ENCODE measurements around the gene EMP1. TPM values are rescaled to one million over a fixed set of nuclear protein-coding genes. Genes with fewer than 3 reads are reported as not detected.

EMP1 gene
- total RNA-seq, 1 experiment from 2014 or later: 18.6 TPM

- TF ChIP-seq POLR2AphosphoS5 (IDR thresholded peaks at IDR 0.05; ENCODE audit: low read depth, low read length): no peak
- TF ChIP-seq TCF7L2 (IDR thresholded peaks at IDR 0.05; ENCODE audit: low read depth, low read length): no peak
- no peak for TF ChIP-seq CTCF (IDR thresholded peaks at IDR 0.05)
- TF ChIP-seq SIN3A (IDR thresholded peaks at IDR 0.05; ENCODE audit: borderline replicate concordance, insufficient read depth, low read depth, low read length): no peak
- TF ChIP-seq, protein P1, sequence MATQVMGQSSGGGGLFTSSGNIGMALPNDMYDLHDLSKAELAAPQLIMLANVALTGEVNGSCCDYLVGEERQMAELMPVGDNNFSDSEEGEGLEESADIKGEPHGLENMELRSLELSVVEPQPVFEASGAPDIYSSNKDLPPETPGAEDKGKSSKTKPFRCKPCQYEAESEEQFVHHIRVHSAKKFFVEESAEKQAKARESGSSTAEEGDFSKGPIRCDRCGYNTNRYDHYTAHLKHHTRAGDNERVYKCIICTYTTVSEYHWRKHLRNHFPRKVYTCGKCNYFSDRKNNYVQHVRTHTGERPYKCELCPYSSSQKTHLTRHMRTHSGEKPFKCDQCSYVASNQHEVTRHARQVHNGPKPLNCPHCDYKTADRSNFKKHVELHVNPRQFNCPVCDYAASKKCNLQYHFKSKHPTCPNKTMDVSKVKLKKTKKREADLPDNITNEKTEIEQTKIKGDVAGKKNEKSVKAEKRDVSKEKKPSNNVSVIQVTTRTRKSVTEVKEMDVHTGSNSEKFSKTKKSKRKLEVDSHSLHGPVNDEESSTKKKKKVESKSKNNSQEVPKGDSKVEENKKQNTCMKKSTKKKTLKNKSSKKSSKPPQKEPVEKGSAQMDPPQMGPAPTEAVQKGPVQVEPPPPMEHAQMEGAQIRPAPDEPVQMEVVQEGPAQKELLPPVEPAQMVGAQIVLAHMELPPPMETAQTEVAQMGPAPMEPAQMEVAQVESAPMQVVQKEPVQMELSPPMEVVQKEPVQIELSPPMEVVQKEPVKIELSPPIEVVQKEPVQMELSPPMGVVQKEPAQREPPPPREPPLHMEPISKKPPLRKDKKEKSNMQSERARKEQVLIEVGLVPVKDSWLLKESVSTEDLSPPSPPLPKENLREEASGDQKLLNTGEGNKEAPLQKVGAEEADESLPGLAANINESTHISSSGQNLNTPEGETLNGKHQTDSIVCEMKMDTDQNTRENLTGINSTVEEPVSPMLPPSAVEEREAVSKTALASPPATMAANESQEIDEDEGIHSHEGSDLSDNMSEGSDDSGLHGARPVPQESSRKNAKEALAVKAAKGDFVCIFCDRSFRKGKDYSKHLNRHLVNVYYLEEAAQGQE (IDR thresholded peaks at IDR 0.05; ENCODE audit: insufficient read depth in 1 of 2, low read depth in 2 of 2, low read length in 1 of 2): no peak
- in situ Hi-C loops (cut with HindIII; ENCODE audit: low pct_unique_long_range_greater_than_20kb, low sequenced_read_pairs): no loop called here
- DNase-seq (ENCODE audit: low read depth, low spot score): no peak
- Histone ChIP-seq H3K9me3 (ENCODE audit: control insufficient read depth, insufficient read depth, low read depth, low read length) (no peaks in the 10 kb centered on the region), H3K4me3 (ENCODE audit: low read depth in 2 of 2, low read length in 2 of 2) (no peak overlapping the region), H3K27me3 (ENCODE audit: control insufficient read depth, insufficient read depth, low read length) (no peaks in the 10 kb centered on the region), H3K27ac (ENCODE audit: low read length) (peak overlapping the region; percentile 44), H3K4me1 (ENCODE audit: control insufficient read depth, insufficient read depth, low read length) (peaks cover 18% of the 10 kb centered on the region), H3K36me3 (ENCODE audit: control insufficient read depth, insufficient read depth, low read length) (no peaks in the 10 kb centered on the region)
- BruUV-seq (replicated peaks): no TSS peak
- POLR2A ChIA-PET: interaction anchor here (0.6 kb wide), 1 partner anchor 181 kb away, joined by 3 read pairs; no protein-coding TSS in a partner anchor
- no peak for ATAC-seq
- CTCF ChIA-PET: no interaction called here
- intact Hi-C loops (cut with micrococcal nuclease; ENCODE audit: unreplicated experiment): loop anchor here (2.0 to 5.0 kb wide), 3 partner anchors 112 to 288 kb away; no protein-coding TSS in a partner anchor
Observed at GRCh38 chr12:13210236-13211190, 14.0 kb downstream of the EMP1 start.

DNA sequence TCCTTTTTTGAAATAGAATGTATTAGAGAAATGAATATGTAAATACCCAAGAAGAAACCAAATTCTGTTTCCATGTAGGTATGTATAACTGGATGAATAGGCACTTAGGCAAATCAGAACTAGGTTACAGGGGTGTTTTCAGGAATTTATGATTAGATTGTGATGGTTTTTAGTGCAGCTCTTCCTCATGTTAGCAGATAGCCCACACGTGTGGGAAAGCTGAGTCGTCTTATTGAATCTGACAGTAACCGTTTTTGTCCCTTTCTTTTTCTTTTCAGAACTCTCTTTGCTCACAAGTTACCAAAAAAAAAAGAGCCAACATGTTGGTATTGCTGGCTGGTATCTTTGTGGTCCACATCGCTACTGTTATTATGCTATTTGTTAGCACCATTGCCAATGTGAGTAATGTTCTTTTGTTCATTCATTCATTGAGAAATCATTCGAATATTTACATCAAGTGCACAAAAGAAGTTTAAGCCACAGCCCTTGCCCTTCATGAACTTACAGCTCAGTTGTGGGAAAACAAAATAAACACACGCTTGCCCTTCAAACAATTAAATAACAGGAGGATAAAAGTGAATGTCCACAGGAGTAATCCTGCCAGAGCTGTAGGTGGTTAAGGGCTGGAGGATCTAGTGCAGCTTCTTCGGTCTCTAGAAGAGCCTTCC is 14.8 kb downstream of the EMP1 start:
- ChIA-PET POLR2A (interaction anchor here (0.5 to 0.6 kb wide), 2 partner anchors 182 to 393 kb away, joined by 3 read pairs; no protein-coding TSS in a partner anchor), CTCF (interaction anchor here (0.7 to 1.5 kb wide), 7 partner anchors 11 to 225 kb away, joined by 3 to 7 read pairs (median 6); no protein-coding TSS in a partner anchor)
- intact Hi-C loops (cut with micrococcal nuclease; ENCODE audit: unreplicated experiment): loop anchor here (2.0 to 5.0 kb wide), 3 partner anchors 113 to 289 kb away; no protein-coding TSS in a partner anchor
- Histone ChIP-seq H3K36me3 (ENCODE audit: control insufficient read depth, insufficient read depth, low read length) (no peaks in the 10 kb centered on the region), H3K27me3 (ENCODE audit: control insufficient read depth, insufficient read depth, low read length) (no peaks in the 10 kb centered on the region), H3K9me3 (ENCODE audit: control insufficient read depth, insufficient read depth, low read depth, low read length) (no peaks in the 10 kb centered on the region), H3K4me3 (ENCODE audit: low read depth in 2 of 2, low read length in 2 of 2) (peak overlapping the region in 1 of 2 experiments; percentile 37; a peak in 2 of 4 replicates), H3K4me1 (ENCODE audit: control insufficient read depth, insufficient read depth, low read length) (peaks cover 18% of the 10 kb centered on the region), H3K27ac (ENCODE audit: low read length) (peak overlapping the region; percentile 74)
- no TSS peak for BruUV-seq (replicated peaks)
- TF ChIP-seq, protein P1 (IDR thresholded peaks at IDR 0.05; ENCODE audit: insufficient read depth in 1 of 2, low read depth in 2 of 2, low read length in 1 of 2): no peak
- no peak for TF ChIP-seq CTCF (IDR thresholded peaks at IDR 0.05)
- TF ChIP-seq POLR2AphosphoS5 (IDR thresholded peaks at IDR 0.05; ENCODE audit: low read depth, low read length): no peak
- no peak for TF ChIP-seq TCF7L2 (IDR thresholded peaks at IDR 0.05; ENCODE audit: low read depth, low read length)
- TF ChIP-seq SIN3A (IDR thresholded peaks at IDR 0.05; ENCODE audit: borderline replicate concordance, insufficient read depth, low read depth, low read length): no peak
- in situ Hi-C loops (cut with HindIII; ENCODE audit: low pct_unique_long_range_greater_than_20kb, low sequenced_read_pairs): no loop called here
- peak; percentile 66 for ATAC-seq
- no peak for DNase-seq (ENCODE audit: low read depth, low spot score)
